OCI-LY1 (cell line): ENCODE results near the gene RPP14.

Experiments used
- EZH2 ChIP-seq: fragments of 200-600 bp; sonication (generic), shearing (Covaris generic); IDR thresholded peaks from 2 replicates; pipeline ENCODE4 v1.8.0; 2017; ENCODE audit warnings: borderline replicate concordance, mixed run types, mild to moderate bottlenecking, antibody characterized with exemption, low read length, moderate library complexity, mixed read lengths
- TF ChIP-seq, protein P1 (sequence below): fragments of 200-600 bp; sonication (generic), shearing (Covaris generic); IDR thresholded peaks from 2 replicates; pipeline ENCODE4 v1.5.1; 2017; ENCODE audit warnings: mild to moderate bottlenecking, antibody characterized with exemption, low read length, moderate library complexity, mixed read lengths

DNA sequence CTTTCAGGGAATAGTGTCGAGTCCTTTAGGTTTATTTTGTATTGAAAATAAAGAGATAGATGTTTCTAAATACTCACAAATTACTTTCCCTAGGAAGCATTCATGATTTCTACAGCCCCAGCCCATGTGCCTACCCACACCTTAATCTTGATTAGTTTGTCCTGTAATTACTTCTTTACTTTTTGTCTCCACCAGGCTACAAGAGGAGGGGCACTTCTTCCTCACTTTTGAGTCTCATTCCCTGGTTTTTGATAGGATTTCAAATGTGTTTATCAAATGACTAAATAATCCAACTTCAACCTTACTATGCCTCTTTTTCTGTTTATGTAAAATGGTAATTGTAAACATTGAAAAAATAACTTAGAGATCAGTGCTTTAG is 28.4 kb downstream of the RPP14 start:
- TF ChIP-seq, protein P1, sequence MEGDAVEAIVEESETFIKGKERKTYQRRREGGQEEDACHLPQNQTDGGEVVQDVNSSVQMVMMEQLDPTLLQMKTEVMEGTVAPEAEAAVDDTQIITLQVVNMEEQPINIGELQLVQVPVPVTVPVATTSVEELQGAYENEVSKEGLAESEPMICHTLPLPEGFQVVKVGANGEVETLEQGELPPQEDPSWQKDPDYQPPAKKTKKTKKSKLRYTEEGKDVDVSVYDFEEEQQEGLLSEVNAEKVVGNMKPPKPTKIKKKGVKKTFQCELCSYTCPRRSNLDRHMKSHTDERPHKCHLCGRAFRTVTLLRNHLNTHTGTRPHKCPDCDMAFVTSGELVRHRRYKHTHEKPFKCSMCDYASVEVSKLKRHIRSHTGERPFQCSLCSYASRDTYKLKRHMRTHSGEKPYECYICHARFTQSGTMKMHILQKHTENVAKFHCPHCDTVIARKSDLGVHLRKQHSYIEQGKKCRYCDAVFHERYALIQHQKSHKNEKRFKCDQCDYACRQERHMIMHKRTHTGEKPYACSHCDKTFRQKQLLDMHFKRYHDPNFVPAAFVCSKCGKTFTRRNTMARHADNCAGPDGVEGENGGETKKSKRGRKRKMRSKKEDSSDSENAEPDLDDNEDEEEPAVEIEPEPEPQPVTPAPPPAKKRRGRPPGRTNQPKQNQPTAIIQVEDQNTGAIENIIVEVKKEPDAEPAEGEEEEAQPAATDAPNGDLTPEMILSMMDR: no peak
- TF ChIP-seq EZH2: no peak
